ENCODE data around the gene EEIG1. TPM values are rescaled to one million over a fixed set of nuclear protein-coding genes. Genes with fewer than 3 reads are reported as not detected.

EEIG1 gene
- total RNA-seq, 2 donors from 2014 or later: 72.2 to 95.9 TPM

- H3K27ac ChIP-seq: no peak overlapping the region
- intact Hi-C loops (cut with DNase I): no loop called here
- H3K4me1 ChIP-seq: peaks cover 21% of the 10 kb centered on the region
- no peaks in the 10 kb centered on the region for H3K27me3 ChIP-seq
- no peaks in the 10 kb centered on the region for H3K36me3 ChIP-seq
- H3K4me3 ChIP-seq: no peak overlapping the region
- H3K9ac ChIP-seq (ENCODE audit: low read depth in 2 of 2, low read length in 2 of 2): no peak overlapping the region
- no peak for DNase-seq
- no peaks in the 10 kb centered on the region for H3K9me3 ChIP-seq
- TF ChIP-seq CTCF (IDR thresholded peaks at IDR 0.05): no peak
Measured at GRCh38 chr9:127934248-127934647, 46.5 kb downstream of the EEIG1 start.

- Histone ChIP-seq H3K4me3 (peak overlapping the region; percentile 46), H3K27me3 (peaks cover 10% of the 10 kb centered on the region), H3K36me3 (no peaks in the 10 kb centered on the region), H3K27ac (no peak overlapping the region), H3K9ac (ENCODE audit: low read depth in 2 of 2, low read length in 2 of 2) (no peak overlapping the region), H3K4me1 (peaks cover 24% of the 10 kb centered on the region), H3K9me3 (no peaks in the 10 kb centered on the region)
- intact Hi-C loops (cut with DNase I): no loop called here
- no peak for TF ChIP-seq CTCF (IDR thresholded peaks at IDR 0.05)
- no peak for DNase-seq
Measured at GRCh38 chr9:127931092-127931881, 49.5 kb downstream of the EEIG1 start.

Other genes with a start within 250 kb of the EEIG1 start
- gene TOR2A, start 245.7 kb downstream of the EEIG1 start, total RNA-seq: 10 to 100 TPM; 25.8 to 29.8 TPM
- gene SH2D3C, start 202.3 kb downstream of the EEIG1 start, total RNA-seq: 1 to 10 TPM; 3.5 TPM
- 10 to 100 TPM; 64.0 to 77.7 TPM for gene CDK9, start 195.0 kb downstream of the EEIG1 start, total RNA-seq
- gene FPGS, start 178.1 kb downstream of the EEIG1 start, total RNA-seq: 10 to 100 TPM; 31.6 to 55.1 TPM
- gene ENG, start 126.3 kb downstream of the EEIG1 start, total RNA-seq: 10 to 100 TPM; 15.4 to 34.5 TPM
- gene AK1, start 103.3 kb downstream of the EEIG1 start, total RNA-seq: 100 to 1,000 TPM; 159 to 166 TPM
- 100 to 1,000 TPM; 251 to 279 TPM for gene ST6GALNAC6, start 81.4 kb downstream of the EEIG1 start, total RNA-seq
- 10 to 100 TPM; 25.4 to 66.5 TPM for gene ST6GALNAC4, start 63.9 kb downstream of the EEIG1 start, total RNA-seq
- under 1 TPM; 0.85 to 0.89 TPM for gene PIP5KL1, start 50.2 kb downstream of the EEIG1 start, total RNA-seq
- gene DPM2, start 43.1 kb downstream of the EEIG1 start, total RNA-seq: 10 to 100 TPM; 25.7 to 38.9 TPM
- gene NAIF1, start 86.3 kb upstream of the EEIG1 start, total RNA-seq: 10 to 100 TPM; 10.8 to 11.6 TPM
- gene SLC25A25, start 87.2 kb upstream of the EEIG1 start, total RNA-seq: 10 to 100 TPM; 12.3 to 19.7 TPM
- 100 to 1,000 TPM in 1 of 2 donors, 10 to 100 TPM in 1; 93.7 to 142 TPM for gene PTGES2, start 146.7 kb upstream of the EEIG1 start, total RNA-seq
- 100 to 1,000 TPM; 162 to 374 TPM for gene LCN2, start 168.5 kb upstream of the EEIG1 start, total RNA-seq
- gene BBLN, start 179.3 kb upstream of the EEIG1 start, total RNA-seq: 10 to 100 TPM; 47.5 to 53.0 TPM
- 10 to 100 TPM; 97.5 to 97.7 TPM for gene CIZ1, start 210.6 kb upstream of the EEIG1 start, total RNA-seq
- gene DNM1, start 222.4 kb upstream of the EEIG1 start, total RNA-seq: 1 to 10 TPM; 2.5 to 6.8 TPM